Right cardiac atrium (tissue), 5 donors: Measurements from ENCODE around the gene ZFR2. TPM values are rescaled to one million over a fixed set of nuclear protein-coding genes. Genes with fewer than 3 reads are reported as not detected.

Source experiments
- ATAC-seq, 2 donors: fragments of 200-7000 bp; cut with Tn5 transposase; one replicate each; pipeline versions ENCODE4 v1.8.0 to v1.9.1; 2020; ENCODE audit warnings: moderate library complexity in 2 of 2, mild to moderate bottlenecking in 1 of 2
- DNase-seq, 3 donors: peaks; one replicate each; pipeline ENCODE4 v3.0.0-alpha.2; 2020
- H3K27ac ChIP-seq: one replicate; pipeline ENCODE4 v1.5.1; 2013; ENCODE audit warnings: mild to moderate bottlenecking, low read length, control low read depth, moderate library complexity
- H3K27me3 ChIP-seq: one replicate; pipeline ENCODE4 v1.6.1; 2013; ENCODE audit not compliant: control insufficient read depth, insufficient read depth
- H3K4me1 ChIP-seq: one replicate; pipeline ENCODE4 v1.6.1; 2013; ENCODE audit warnings: low read length; ENCODE audit not compliant: control insufficient read depth, insufficient read depth
- H3K4me3 ChIP-seq: one replicate; pipeline ENCODE4 v1.5.1; 2013; ENCODE audit warnings: low read length, control low read depth
- H3K9me3 ChIP-seq: one replicate; pipeline ENCODE4 v1.6.1; 2013; ENCODE audit warnings: low read length; ENCODE audit not compliant: control insufficient read depth
- WGBS: extraction: QIAGEN DNeasy Blood & Tissue Kit; methylation state at CpG from one replicate; pipeline ENCODE4 v1.1.7; 2013; 5-methylcytosine and 5-hydroxymethylcytosine counted together
- intact Hi-C, 4 donors: fragments of 100-400 bp; cut with DNase I; formaldehyde crosslinking; loops; one replicate each; pipeline versions ENCODE4 v1.11.0 to v1.14.0; 2022 to 2023
- polyA plus RNA-seq: library from polyadenylated mRNA; stranded (reverse); fragments of 200-250 nt; gene quantifications from one replicate; pipeline ENCODE4 v1.2.3, GENCODE V29; 2013
- total RNA-seq, 4 donors: library from RNA; stranded (reverse); fragmentation: NEBNext Ultra II Directional; extraction: Animal tissue kit (Norgen Biotek cat#: 25700); gene quantifications; one replicate each; pipeline ENCODE4 v1.2.1, GENCODE V29; 2021
- donor health status: healthy with polysubstance abuse.
- donor health status: DM: no; HTN: yes; CAD: no.
- donor health status: DM: no; HTN: no; CAD: no.
- donor health status: DM: no; HTN: yes; CAD: no; lungs with severe emphysema.
- donor health status: DM: yes; HTN: yes; CAD: no.

ZFR2 gene
- total and polyA plus RNA-seq, 5 donors = 0.36 to 0.86 (median 0.76) TPM

DNA sequence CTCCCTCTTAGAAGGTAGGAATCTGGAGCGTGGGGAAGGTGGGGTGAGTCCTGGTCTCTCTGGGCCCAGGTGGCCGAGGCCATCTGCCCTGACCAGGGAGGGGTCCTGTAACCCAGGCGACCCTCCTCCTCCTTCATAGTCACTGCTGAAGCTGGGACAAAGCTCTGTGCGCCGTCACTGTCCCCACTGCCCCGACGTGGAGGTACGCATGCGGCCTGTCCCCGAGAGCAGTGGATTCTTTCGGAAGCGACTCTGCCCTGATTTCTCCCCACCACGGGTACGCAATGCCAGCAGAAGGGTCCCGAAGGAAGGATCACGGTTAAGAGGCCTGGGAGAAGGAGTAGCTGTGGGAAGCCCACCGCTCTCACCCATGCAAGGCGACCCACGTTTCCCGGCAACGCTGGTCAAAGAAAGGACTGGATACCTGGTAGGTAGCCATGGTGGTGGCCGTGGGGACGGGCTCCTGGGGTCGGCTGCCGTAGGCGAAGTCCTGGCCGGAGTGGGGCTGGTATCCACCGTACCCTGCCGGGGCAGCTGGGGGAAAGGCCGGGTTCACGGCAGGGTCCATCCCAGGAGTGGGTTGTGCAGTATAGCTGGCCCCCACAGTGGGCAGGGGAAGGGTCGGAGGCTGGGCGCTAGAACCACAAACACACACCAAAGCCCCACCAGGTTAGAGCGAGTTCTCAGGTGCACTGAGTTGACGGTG lies 34.3 kb downstream of the ZFR2 start:
- no peak for ATAC-seq
- no peak overlapping the region for H3K27ac ChIP-seq
- intact Hi-C loops = no loop called here
- H3K9me3 ChIP-seq = no peaks in the 10 kb centered on the region
- H3K27me3 ChIP-seq = no peaks in the 10 kb centered on the region
- WGBS = 89% methylated on average over 35 of the region's 35 CpGs
- no peaks in the 10 kb centered on the region for H3K4me1 ChIP-seq
- no peak overlapping the region for H3K4me3 ChIP-seq
- DNase-seq = no peak

DNA sequence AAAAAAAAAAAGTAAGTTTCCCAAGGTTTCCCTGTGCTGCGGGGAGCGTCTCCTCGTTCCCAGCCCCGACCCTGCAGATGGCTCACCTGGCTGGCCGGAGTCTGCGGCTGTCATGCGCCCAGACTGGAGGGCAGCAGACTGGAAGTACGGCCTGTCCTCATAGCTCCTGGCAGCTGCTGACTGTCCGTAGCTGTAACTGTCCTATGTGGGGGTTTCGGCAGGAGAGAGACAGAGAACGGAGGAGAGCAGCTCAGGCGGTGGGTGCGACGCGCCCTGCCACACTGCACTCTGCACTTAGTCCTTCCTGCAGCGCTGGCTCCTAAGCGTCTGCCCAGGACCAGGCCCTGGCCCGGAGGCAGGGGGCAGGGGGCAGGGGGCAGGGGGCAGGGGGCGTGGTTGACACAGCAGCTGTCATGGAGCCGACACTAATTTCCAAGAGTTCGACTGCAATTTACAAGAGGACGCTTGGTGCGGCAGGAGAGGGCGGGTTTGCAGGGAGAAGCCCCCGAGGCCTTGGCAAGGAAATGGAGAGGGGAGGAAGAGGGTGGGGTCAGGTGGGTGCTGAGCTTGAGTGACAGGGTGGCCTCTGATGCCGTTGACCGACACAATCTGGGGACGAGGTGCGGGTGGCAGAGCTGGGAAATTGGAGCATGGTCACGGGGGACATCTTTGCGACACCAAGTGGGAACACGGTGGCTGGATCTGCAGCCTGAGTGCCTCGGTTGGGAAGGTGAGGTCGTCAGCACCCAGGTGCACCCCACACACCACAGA lies 35.1 kb downstream of the ZFR2 start:
- intact Hi-C loops = no loop called here
- H3K27me3 ChIP-seq = no peaks in the 10 kb centered on the region

DNA sequence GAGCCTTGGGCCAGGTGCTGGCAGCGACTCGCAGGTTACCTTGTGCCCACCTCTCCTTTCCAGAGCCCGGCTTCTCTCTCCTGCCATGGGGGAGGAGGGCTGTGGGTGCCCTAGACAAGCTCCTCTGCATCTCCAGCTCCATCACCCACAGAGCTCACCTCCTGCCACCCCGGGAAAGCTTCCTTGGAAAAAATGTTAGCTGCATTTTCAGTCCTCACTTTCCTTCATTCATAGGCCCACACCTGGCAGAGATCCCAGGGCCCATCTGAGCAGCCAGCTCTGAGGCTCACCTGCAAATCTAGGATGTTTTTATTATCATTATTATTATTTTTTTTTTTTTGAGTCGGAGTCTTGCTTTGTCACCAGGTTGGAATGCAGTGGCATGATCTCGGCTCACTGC lies 36.8 kb downstream of the ZFR2 start:
- no peaks in the 10 kb centered on the region for H3K27me3 ChIP-seq
- ATAC-seq (no peak), DNase-seq (no peak)
- no peaks in the 10 kb centered on the region for H3K9me3 ChIP-seq
- H3K27ac ChIP-seq = no peak overlapping the region
- intact Hi-C loops = no loop called here
- H3K4me3 ChIP-seq = no peak overlapping the region
- no peaks in the 10 kb centered on the region for H3K4me1 ChIP-seq
- WGBS = 92% methylated on average over 6 of the region's 6 CpGs

More for the DNA sequence above, 35.1 kb downstream of the ZFR2 start:
- H3K4me1 ChIP-seq = no peaks in the 10 kb centered on the region
- 61% methylated on average over 34 of the region's 34 CpGs for whole genome bisulfite sequencing
- no peaks in the 10 kb centered on the region for H3K9me3 ChIP-seq
- no peak overlapping the region for H3K4me3 ChIP-seq
- ATAC-seq (no peak), DNase-seq (no peak)
- no peak overlapping the region for H3K27ac ChIP-seq

DNA sequence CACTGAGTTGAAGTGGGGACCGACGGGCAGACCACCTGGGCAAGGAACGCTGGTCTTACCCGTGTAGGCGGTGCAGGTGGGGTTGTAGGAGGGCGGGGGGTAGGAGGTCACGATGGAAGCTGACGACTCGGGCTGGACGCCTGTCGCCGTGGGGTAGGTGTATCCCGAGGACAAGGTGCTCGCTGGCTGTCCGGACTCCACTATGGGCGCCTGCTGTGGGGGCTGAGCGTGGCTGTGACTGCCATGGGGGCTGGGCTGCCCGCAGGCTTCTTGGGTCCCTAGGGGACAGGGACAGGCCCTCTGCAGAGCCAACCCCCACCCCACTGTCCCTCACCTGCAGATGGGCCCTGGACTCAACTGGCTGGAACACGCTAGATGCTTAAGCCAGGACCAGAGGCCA lies 37.2 kb downstream of the ZFR2 start:
- ATAC-seq = peak in 1 of 2 donors; percentile 22
- H3K27me3 ChIP-seq = no peaks in the 10 kb centered on the region
- 69% methylated on average over 19 of the region's 19 CpGs for WGBS
- intact Hi-C loops = no loop called here
- no peak overlapping the region for H3K27ac ChIP-seq
- no peak for DNase-seq
- H3K9me3 ChIP-seq = no peaks in the 10 kb centered on the region
- H3K4me1 ChIP-seq = no peaks in the 10 kb centered on the region
- no peak overlapping the region for H3K4me3 ChIP-seq

DNA sequence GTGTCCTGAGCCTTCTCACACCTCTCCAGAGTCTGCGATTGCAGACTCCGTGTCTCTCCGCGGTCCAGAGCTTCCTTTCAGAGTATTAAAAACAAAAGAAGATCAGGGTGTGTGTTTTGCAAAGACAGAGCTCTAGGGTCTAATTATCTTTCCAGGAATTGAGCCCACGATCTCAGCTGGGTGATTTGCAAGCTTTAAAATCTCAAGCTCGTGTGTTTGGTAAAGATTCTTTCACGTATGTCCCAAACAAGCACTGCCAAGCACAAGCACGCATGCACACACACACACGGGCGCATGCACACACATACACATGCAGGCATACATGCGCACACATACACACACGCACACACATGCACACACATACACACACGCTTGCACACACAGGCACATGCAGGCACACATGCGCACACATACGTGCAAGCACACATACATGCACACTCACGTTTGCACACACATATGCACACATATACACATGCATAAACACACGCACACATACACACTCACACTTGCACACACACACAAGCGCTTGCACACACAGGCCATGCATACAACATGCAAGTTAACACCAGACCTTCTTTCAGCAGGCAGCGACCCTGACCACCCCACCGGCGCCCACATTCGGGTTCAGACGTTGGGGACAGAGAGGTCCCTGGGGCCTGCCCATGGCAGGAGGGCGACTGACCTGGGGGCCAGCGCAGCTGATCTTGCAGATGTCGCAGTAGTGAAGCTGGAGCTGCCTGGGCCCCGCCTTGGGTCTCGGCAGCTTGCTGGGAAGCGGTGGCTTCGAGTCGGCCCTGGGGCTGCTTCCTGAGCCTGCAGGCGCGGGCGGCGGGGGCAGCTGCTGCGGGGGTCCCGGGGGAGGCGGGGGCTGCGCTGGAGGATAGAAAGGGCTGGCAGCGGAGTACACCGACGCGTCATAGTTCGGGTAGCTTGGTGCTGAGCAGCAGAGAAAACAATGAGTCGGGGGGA lies 37.9 kb downstream of the ZFR2 start:
- Histone ChIP-seq H3K9me3 (no peaks in the 10 kb centered on the region), H3K27me3 (no peaks in the 10 kb centered on the region), H3K4me1 (no peaks in the 10 kb centered on the region), H3K4me3 (no peak overlapping the region), H3K27ac (no peak overlapping the region)
- DNase-seq (no peak), ATAC-seq (no peak)
- 51% methylated on average over 45 of the region's 45 CpGs for WGBS
- intact Hi-C loops = no loop called here

DNA sequence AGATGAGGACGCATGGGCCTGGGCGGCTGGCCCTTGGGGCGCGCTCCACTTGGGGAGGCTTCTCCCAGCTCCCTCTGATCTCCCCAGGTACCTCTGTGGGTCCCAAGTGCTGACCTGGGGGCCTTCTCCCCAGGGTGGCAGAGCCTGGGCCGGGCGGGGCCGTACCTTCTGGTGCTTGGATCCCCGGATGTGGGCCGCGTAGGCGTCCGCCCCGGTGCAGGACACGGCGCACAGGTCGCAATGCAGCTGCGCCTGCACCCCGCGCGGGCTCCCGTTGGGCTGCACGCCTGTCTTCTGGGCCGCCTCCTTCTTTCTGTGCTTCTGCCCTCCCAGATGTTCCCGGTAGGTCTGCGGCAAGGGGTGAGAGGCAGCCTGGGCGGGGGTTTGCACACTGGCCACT lies 41.5 kb downstream of the ZFR2 start:
- peak in 1 of 2 donors; percentile 29 for ATAC-seq
- H3K9me3 ChIP-seq = no peaks in the 10 kb centered on the region
- no peaks in the 10 kb centered on the region for H3K27me3 ChIP-seq
- no peak for DNase-seq
- no peak overlapping the region for H3K27ac ChIP-seq
- 94% methylated on average over 26 of the region's 26 CpGs for WGBS
- H3K4me3 ChIP-seq = no peak overlapping the region
- intact Hi-C loops = no loop called here
- H3K4me1 ChIP-seq = no peaks in the 10 kb centered on the region

DNA sequence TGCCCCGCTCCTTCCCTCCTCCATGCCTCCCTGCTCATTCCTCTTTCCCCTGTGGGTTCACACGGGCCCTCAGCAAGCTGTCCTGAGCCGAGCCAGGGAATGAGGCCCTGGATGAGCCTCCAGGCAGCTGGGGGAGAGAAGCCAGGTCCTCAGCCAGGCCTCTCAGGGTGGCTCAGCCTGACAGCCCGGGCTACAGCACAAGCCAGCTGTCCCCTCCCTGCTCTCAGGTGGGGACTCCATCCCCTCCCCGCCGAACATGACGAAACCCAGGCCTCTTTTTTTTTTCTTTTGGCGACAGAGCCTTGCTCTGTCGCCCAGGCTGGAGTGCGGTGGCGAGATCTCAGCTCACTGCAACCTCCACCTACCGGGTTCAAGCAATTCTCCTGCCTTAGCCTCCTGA lies 42.7 kb downstream of the ZFR2 start:
- Histone ChIP-seq H3K4me1 (no peaks in the 10 kb centered on the region), H3K4me3 (no peak overlapping the region), H3K27me3 (no peaks in the 10 kb centered on the region), H3K27ac (no peak overlapping the region), H3K9me3 (no peaks in the 10 kb centered on the region)
- intact Hi-C loops = no loop called here
- no peak for ATAC-seq
- no peak for DNase-seq
- 54% methylated on average over 12 of the region's 12 CpGs for WGBS

DNA sequence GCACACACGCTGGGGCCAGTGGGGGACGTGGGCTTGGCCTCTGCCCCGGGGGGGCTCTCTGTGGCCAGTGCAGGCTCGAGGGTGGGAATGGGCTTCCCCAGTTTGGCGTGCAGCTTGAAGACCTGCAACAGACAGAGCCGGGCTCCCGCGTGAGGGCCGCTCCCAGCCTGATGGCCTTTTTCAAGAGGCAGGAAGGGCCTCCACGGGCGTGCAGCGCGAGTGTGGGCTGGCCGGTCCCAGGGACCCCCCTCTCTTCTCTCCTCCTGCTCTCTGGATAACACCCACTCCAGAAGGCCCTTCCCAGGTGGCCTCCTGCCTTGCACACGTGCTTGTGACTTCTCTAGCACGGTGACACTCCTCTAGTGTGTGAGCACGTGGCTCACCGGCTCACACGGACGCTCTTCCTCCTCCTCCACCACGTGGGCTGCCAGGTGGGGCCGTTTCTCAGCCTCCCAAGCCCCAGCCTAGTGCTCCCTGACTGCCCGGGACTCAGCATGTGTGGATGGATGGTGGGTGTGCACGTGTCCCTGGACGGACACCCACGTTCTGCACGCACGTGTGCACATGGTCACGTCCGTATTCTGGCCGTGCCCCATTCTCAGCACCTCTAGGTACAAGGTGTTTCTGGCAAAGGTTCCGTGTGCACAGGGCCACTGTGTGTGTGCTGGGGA lies 43.4 kb downstream of the ZFR2 start:
- ATAC-seq = no peak
- H3K27me3 ChIP-seq = no peaks in the 10 kb centered on the region
- intact Hi-C loops = no loop called here

DNA sequence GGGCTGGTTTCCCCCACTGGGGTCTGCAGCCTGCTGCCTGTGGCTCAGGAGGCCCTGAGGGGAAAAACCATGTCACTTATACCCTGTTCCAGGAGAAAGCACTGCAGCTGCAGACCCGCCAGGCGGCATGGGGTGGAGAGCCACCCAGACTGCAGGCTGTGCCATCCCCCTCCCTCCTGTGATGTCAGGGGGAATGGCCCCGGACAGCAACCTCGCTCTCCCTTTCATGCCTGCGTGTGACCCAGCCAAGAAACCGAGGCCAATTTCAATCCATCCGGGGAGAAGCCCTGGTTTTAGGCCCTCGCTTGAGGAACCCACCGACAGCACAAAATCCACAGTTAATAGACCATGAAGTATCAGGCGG lies 45.5 kb downstream of the ZFR2 start:
- Histone ChIP-seq H3K27me3 (no peaks in the 10 kb centered on the region), H3K27ac (no peak overlapping the region), H3K9me3 (no peaks in the 10 kb centered on the region), H3K4me3 (no peak overlapping the region), H3K4me1 (no peaks in the 10 kb centered on the region)
- DNase-seq (no peak), ATAC-seq (no peak)
- 77% methylated on average over 10 of the region's 10 CpGs for WGBS
- intact Hi-C loops = no loop called here

More for the DNA sequence above, 43.4 kb downstream of the ZFR2 start:
- H3K4me1 ChIP-seq = no peaks in the 10 kb centered on the region
- DNase-seq = no peak
- WGBS = 77% methylated on average over 32 of the region's 32 CpGs
- H3K27ac ChIP-seq = no peak overlapping the region
- no peaks in the 10 kb centered on the region for H3K9me3 ChIP-seq
- no peak overlapping the region for H3K4me3 ChIP-seq

DNA sequence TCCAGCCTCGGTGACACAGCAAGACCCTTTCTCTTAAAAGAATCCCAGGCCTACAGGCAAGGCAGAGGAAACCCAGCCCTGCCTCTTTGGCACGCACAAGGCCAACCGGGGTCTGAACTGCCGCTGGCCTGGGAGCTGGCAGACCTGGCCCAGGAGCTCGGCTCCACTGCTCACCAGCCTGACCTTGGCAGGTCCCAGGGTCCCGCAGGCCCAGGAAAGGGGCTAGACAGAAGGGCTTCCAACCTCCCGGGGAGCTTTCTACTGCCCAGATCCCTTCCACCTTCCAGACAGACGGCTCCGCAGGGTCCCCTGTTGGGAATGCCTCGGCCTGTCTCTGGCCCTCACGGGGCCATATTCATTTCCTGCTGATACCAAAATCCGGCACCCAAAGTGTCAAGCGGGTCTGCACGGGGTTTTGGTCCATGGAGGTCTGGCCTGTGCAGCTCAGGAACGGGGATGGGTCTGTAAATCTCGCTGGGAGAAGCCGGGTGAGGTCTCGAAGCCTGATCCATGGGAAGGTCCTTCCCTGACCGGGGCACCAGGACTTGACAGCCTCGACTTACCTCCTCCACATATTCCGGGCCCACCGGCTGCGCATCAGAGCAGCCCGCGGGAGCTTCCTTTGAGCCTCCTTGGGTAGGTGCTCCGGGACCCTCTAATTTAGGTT lies 46.0 kb downstream of the ZFR2 start:
- 78% methylated on average over 26 of the region's 26 CpGs for WGBS
- intact Hi-C loops = no loop called here
- Histone ChIP-seq H3K27ac (no peak overlapping the region), H3K27me3 (no peaks in the 10 kb centered on the region), H3K4me1 (no peaks in the 10 kb centered on the region), H3K4me3 (no peak overlapping the region), H3K9me3 (no peaks in the 10 kb centered on the region)
- ATAC-seq (no peak), DNase-seq (no peak)
